ENCODE measurements around the gene CBL.
A peak's percentile ranks its signal among the peaks of the same experiment; 100 is the strongest.

CBL gene

GRCh38 chr11:119351232-119351631, 145.1 kb downstream of the CBL start:
- no peak for DNase-seq

- no peak for DNase-seq
These were observed 146.7 kb downstream of the CBL start for GRCh38 chr11:119352857-119353260.

GRCh38 chr11:119355091-119355843, 149.1 kb downstream of the CBL start:
- no peak for DNase-seq

DNA sequence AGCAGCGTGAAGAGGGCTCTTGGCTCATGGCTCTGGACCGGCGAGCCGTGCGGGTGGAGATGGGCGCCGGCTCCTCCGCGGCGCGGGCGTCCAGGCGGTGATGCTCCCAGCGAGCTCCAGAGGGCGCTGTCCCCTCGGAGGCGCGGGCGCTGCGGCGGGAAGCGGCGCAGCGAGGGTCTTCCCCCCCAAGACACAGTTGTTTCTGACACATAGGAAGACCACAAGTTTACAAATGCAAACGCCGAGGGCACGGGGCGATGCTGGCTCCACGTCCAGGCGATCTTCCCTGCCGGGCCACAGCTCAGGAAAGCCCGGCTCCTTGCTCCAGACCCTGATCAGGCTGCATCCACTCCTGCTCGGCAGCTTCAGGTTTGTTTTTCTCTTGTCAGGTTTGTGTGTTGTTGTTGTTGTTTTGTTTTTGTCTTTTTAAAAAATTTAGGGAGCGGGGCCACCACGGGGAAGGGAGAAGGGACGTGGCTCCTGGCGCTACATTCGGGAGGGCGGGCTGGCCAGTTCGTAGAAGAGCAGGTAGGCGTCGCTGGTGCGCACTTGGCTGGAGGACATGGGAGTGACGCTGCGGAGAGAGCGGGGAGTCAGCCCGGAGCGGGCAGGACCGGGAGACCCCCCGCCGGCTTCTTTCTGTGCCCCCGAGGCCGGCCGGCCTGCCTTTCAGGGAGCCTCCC, 150.4 kb downstream of the CBL start:
- DNase-seq = peak; percentile 72

DNA sequence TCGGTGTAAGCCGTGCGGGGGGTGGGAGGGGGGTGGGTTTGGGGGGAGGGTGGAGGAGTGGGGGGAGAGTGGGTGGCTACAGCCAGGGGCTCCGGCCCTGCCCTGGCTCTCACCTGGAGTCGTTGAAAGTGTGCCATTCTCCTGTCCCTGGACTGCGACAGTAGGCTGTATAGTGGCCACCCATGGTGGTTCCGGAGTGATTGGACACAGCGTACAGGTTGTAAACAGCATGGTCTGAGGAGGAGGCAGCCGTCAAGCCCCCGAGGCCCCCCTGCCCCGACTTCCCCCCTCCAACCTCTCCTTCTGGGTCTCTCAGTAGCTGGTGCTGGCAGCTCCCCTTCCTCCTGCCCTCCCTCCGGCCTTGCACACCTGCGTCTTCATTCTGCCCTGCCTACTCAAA, 150.9 kb downstream of the CBL start:
- no peak for DNase-seq
